HEK293 (cell line): ENCODE results near the gene INPP5A.

Experiments
- ATF2 ChIP-seq: fragments of 450-650 bp; formaldehyde crosslinking; IDR thresholded peaks from 2 replicates; pipeline ENCODE4 v1.5.1; 2016; ENCODE audit warnings: missing biosample characterization, missing genetic modification characterization, low read depth
- CTCF ChIP-seq: fragments of 450-650 bp; formaldehyde crosslinking; IDR thresholded peaks from 2 replicates; pipeline ENCODE4 v1.5.1; 2016; ENCODE audit warnings: missing biosample characterization, missing genetic modification characterization
- SALL2 ChIP-seq: fragments of 450-650 bp; formaldehyde crosslinking; IDR thresholded peaks from 2 replicates; pipeline ENCODE4 v1.5.0; 2017; ENCODE audit warnings: missing biosample characterization, mild to moderate bottlenecking, missing genetic modification characterization, borderline replicate concordance
- SP2 ChIP-seq: fragments of 450-650 bp; formaldehyde crosslinking; IDR thresholded peaks from 2 replicates; pipeline ENCODE4 v1.5.1; 2016; ENCODE audit warnings: missing biosample characterization, missing genetic modification characterization
- SP3 ChIP-seq: fragments of 450-650 bp; formaldehyde crosslinking; IDR thresholded peaks from 2 replicates; pipeline ENCODE4 v1.5.1; 2016; ENCODE audit warnings: missing biosample characterization, missing genetic modification characterization
- YY1 ChIP-seq: fragments of 450-650 bp; formaldehyde crosslinking; IDR thresholded peaks from 2 replicates; pipeline ENCODE4 v1.5.1; 2018; ENCODE audit warnings: missing biosample characterization, missing genetic modification characterization
- ZBTB1 ChIP-seq: fragments of 450-650 bp; formaldehyde crosslinking; IDR thresholded peaks from 2 replicates; pipeline ENCODE4 v1.5.1; 2016; ENCODE audit warnings: missing biosample characterization, missing genetic modification characterization
- ZBTB17 ChIP-seq: fragments of 450-650 bp; formaldehyde crosslinking; IDR thresholded peaks from 2 replicates; pipeline ENCODE4 v1.5.1; 2016; ENCODE audit warnings: missing biosample characterization, missing genetic modification characterization
- ZNF121 ChIP-seq: fragments of 450-650 bp; formaldehyde crosslinking; IDR thresholded peaks from 2 replicates; pipeline ENCODE4 v1.5.1; 2016; ENCODE audit warnings: missing biosample characterization, missing genetic modification characterization
- ZNF146 ChIP-seq: fragments of 450-650 bp; formaldehyde crosslinking; IDR thresholded peaks from 2 replicates; pipeline ENCODE4 v1.5.1; 2016; ENCODE audit warnings: missing biosample characterization, missing genetic modification characterization
- ZNF302 ChIP-seq: fragments of 450-650 bp; formaldehyde crosslinking; IDR thresholded peaks from 2 replicates; pipeline ENCODE4 v1.5.1; 2016; ENCODE audit warnings: missing biosample characterization, missing genetic modification characterization, low read depth
- ZNF560 ChIP-seq: fragments of 450-650 bp; formaldehyde crosslinking; IDR thresholded peaks from 2 replicates; pipeline ENCODE4 v1.5.1; 2017; ENCODE audit warnings: missing biosample characterization, missing genetic modification characterization, borderline replicate concordance
- ZSCAN30 ChIP-seq: fragments of 450-650 bp; IDR thresholded peaks from 2 replicates; pipeline ENCODE4 v1.5.1; 2018; ENCODE audit warnings: missing biosample characterization, mild to moderate bottlenecking, missing genetic modification characterization, moderate library complexity
- TF ChIP-seq, protein P1 (sequence below): fragments of 450-650 bp; formaldehyde crosslinking; IDR thresholded peaks from 2 replicates; pipeline ENCODE4 v1.5.1; 2016; ENCODE audit warnings: missing biosample characterization, missing genetic modification characterization

- TF ChIP-seq CTCF (tag by site-specific recombination) (no peak), ZNF121 (tag by site-specific recombination) (no peak), SP2 (tag by site-specific recombination) (no peak), SALL2 (tag by site-specific recombination) (no peak), SP3 (tag by site-specific recombination) (no peak), YY1 (tag by site-specific recombination) (no peak), ZNF560 (tag by site-specific recombination) (no peak), ZNF146 (tag by site-specific recombination) (no peak), ZNF302 (no peak), ATF2 (tag by site-specific recombination) (no peak), ZBTB17 (no peak), ZSCAN30 (tag by site-specific recombination) (no peak), ZBTB1 (no peak)
- TF ChIP-seq, protein P1, sequence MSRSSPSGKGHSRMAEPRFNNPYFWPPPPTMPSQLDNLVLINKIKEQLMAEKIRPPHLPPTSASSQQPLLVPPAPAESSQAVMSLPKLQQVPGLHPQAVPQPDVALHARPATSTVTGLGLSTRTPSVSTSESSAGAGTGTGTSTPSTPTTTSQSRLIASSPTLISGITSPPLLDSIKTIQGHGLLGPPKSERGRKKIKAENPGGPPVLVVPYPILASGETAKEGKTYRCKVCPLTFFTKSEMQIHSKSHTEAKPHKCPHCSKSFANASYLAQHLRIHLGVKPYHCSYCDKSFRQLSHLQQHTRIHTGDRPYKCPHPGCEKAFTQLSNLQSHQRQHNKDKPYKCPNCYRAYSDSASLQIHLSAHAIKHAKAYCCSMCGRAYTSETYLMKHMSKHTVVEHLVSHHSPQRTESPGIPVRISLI (tag by site-specific recombination): no peak
These were observed 53.1 kb downstream of the INPP5A start for GRCh38 chr10:132590752-132591121.
